ENCODE results near the gene QDPR. TPM values are rescaled to one million over a fixed set of nuclear protein-coding genes. Genes with fewer than 3 reads are reported as not detected.
"Not testable (repeated sequence)": the region's sequence is repeated elsewhere in the genome, so short reads cannot be mapped to it uniquely, and the experiment has no call there.

QDPR gene
- total and polyA plus RNA-seq, 10 of the 15 experiments (the other 5 are each of a cell fraction or from before 2014, with no cell fraction given), result 3.0 to 27.7 (median 11.8) TPM

DNA sequence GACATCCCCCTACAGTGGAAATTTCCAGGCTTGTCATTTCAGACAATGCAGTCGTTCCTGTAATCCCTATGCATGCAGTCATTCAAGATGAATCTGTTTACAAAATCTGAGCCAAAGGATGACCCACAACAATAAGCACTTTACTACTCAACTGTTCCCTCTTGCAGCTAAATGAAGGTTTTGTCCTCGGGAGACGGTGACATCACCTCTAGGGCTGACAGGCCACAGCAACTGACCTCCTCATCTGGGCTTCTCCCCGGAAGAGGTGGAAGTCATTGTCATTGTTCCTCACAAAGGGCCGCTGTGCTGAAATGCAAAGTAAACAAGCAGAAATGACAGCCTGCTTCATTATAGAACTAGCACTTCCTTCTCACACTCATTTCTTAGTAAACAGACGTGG, 32.3 kb upstream of the QDPR start (continued):
- TF ChIP-seq, protein P1, sequence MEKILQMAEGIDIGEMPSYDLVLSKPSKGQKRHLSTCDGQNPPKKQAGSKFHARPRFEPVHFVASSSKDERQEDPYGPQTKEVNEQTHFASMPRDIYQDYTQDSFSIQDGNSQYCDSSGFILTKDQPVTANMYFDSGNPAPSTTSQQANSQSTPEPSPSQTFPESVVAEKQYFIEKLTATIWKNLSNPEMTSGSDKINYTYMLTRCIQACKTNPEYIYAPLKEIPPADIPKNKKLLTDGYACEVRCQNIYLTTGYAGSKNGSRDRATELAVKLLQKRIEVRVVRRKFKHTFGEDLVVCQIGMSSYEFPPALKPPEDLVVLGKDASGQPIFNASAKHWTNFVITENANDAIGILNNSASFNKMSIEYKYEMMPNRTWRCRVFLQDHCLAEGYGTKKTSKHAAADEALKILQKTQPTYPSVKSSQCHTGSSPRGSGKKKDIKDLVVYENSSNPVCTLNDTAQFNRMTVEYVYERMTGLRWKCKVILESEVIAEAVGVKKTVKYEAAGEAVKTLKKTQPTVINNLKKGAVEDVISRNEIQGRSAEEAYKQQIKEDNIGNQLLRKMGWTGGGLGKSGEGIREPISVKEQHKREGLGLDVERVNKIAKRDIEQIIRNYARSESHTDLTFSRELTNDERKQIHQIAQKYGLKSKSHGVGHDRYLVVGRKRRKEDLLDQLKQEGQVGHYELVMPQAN (conservative IDR thresholded peaks at IDR 0.05), result no peak
- TF ChIP-seq NBN (IDR thresholded peaks at IDR 0.05), result no peak
- peak; percentile 68 for TF ChIP-seq ATF7 (IDR thresholded peaks at IDR 0.05; ENCODE audit: low read depth)
- no peak for TF ChIP-seq BRCA1 (IDR thresholded peaks at IDR 0.05; ENCODE audit: low read depth, low read length)
- TF ChIP-seq YBX1 (IDR thresholded peaks at IDR 0.05), result no peak
- no peak for TF ChIP-seq KDM1A (IDR thresholded peaks at IDR 0.05; ENCODE audit: borderline replicate concordance)

DNA sequence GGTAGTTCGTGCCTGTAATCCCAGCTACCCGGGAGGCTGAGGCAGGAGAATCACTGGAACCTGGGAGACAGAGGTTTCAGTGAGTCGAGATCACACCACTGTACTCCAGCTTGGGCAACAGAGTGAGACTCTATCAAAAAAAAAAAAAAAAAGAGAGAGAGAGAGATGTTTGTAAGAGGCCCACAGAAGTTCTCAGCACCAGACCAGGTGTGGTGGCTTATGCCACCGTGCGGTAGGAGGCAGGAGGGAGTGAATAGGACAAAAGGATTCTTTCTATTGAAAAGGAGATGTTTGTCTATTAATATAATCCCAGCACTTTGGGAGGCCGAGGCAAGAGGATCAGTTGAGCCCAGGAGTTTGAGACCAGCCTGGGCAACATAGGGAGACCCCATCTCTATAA, 25.2 kb upstream of the QDPR start:
- in situ Hi-C loops (cut with MboI); H3K4me3 ChIP-seq; DNase-seq (ENCODE audit: low read depth, low spot score); intact Hi-C loops (cut with micrococcal nuclease; ENCODE audit: unreplicated experiment); ATAC-seq; FAIRE-seq; H3K27me3 ChIP-seq (replicated peaks in 1 of 2; ENCODE audit: control insufficient read depth in 2 of 2, insufficient read depth in 2 of 2, low read length in 1 of 2); H3K4me1 ChIP-seq (ENCODE audit: control insufficient read depth, insufficient read depth, low read length); H3K9ac ChIP-seq (ENCODE audit: control insufficient read depth, insufficient read depth, low read length); H3K9me3 ChIP-seq (replicated peaks; ENCODE audit: control insufficient read depth, insufficient read depth, low read length); H3K4me2 ChIP-seq (ENCODE audit: control insufficient read depth, insufficient read depth); H2AFZ ChIP-seq (ENCODE audit: control insufficient read depth, low read depth, low read length); H3K79me2 ChIP-seq (ENCODE audit: control insufficient read depth, insufficient read depth, low read length); BruUV-seq (replicated peaks); H4K20me1 ChIP-seq (ENCODE audit: control insufficient read depth, insufficient read depth); CTCF ChIA-PET; H3K36me3 ChIP-seq (ENCODE audit: control insufficient read depth in 2 of 2, insufficient read depth in 2 of 2, low read length in 1 of 2); H3K27ac ChIP-seq (ENCODE audit: control insufficient read depth, insufficient read depth); RAD21 ChIA-PET (ENCODE audit: unreplicated experiment): not testable (repeated sequence)
- SMC1A ChIA-PET (ENCODE audit: uncharacterized antibody, unreplicated experiment), result interaction anchor here (0.7 kb wide), 1 partner anchor 567 kb away, joined by 4 read pairs; no protein-coding TSS in a partner anchor
- 62% methylated on average over 5 of the region's 6 CpGs for WGBS (ENCODE audit: insufficient coverage, insufficient replicate concordance, low lambda C conversion rate, missing lambda C conversion rate)
- POLR2A ChIA-PET, result interaction anchor here (0.6 to 0.8 kb wide), 2 partner anchors 11 to 18 kb away, joined by 3 read pairs; no protein-coding TSS in a partner anchor
